Heart left ventricle (tissue), 16 donors: Measurements from ENCODE around the gene SCN1B. TPM values are rescaled to one million over a fixed set of nuclear protein-coding genes. Genes with fewer than 3 reads are reported as not detected.

Experiments used
- ATAC-seq, 4 donors: fragments of 200-7000 bp; cut with Tn5 transposase; one replicate each; pipeline ENCODE4 v1.9.1; 2020 to 2022; ENCODE audit warnings: moderate library complexity in 4 of 4, mild to moderate bottlenecking in 3 of 4, moderate number of reproducible peaks in 1 of 4
- DNase-seq, 5 donors: peaks; one replicate each; pipeline ENCODE4 v3.0.0-alpha.2; 2020
- H3K27ac ChIP-seq, 12 donors: fragments of 200-600 bp; sonication (generic) in 4 of 12; one replicate each; pipeline versions ENCODE4 v1.5.0 to v1.8.0; 2016 to 2022; ENCODE audit warnings: mild to moderate bottlenecking in 2 of 12
- H3K27me3 ChIP-seq, 9 donors: fragments of 200-600 bp; sonication (generic) in 2 of 9; one replicate each; pipeline versions ENCODE4 v1.5.1 to v1.8.0; 2016 to 2022; ENCODE audit warnings: mild to moderate bottlenecking in 3 of 9
- H3K36me3 ChIP-seq, 9 donors: fragments of 200-600 bp; sonication (generic) in 2 of 9; one replicate each; pipeline versions ENCODE4 v1.5.0 to v1.8.0; 2018 to 2022; ENCODE audit warnings: mild to moderate bottlenecking in 2 of 9
- H3K4me1 ChIP-seq, 12 donors: fragments of 200-600 bp; sonication (generic) in 4 of 12; one replicate each; pipeline versions ENCODE4 v1.5.0 to v1.8.0; 2016 to 2022; ENCODE audit warnings: mild to moderate bottlenecking in 3 of 12
- H3K4me3 ChIP-seq, 12 donors: fragments of 200-600 bp; sonication (generic) in 4 of 12; one replicate each; pipeline versions ENCODE4 v1.5.0 to v1.8.0; 2017 to 2022; ENCODE audit warnings: mild to moderate bottlenecking in 9 of 12, moderate library complexity in 4 of 12
- H3K9me3 ChIP-seq, 12 donors: fragments of 200-600 bp; sonication (generic) in 4 of 12; one replicate each; pipeline versions ENCODE4 v1.5.0 to v1.8.0; 2016 to 2022; ENCODE audit warnings: mild to moderate bottlenecking in 1 of 12
- CTCF ChIP-seq, 12 donors: fragments of 200-600 bp; sonication (generic) in 4 of 12; IDR thresholded peaks; one replicate each; pipeline versions ENCODE4 v1.5.0 to v1.8.0; 2018 to 2022; ENCODE audit warnings: antibody characterized with exemption in 12 of 12, mild to moderate bottlenecking in 5 of 12
- POLR2A ChIP-seq, 2 donors: fragments of 450-650 bp; IDR thresholded peaks; one replicate each; pipeline ENCODE4 v1.6.1; 2017; ENCODE audit warnings: antibody characterized with exemption in 2 of 2, mild to moderate bottlenecking in 2 of 2, moderate library complexity in 2 of 2
- WGBS, 4 donors: extraction: QIAGEN DNeasy Blood & Tissue Kit in 2 of 4; methylation state at CpG; one replicate each; pipeline versions ENCODE4 v1.1.5 to v1.1.7; 2013 to 2018; 5-methylcytosine and 5-hydroxymethylcytosine counted together
- intact Hi-C, 10 donors: fragments of 100-400 bp; cut with DNase I; formaldehyde crosslinking; loops; one replicate each; pipeline versions ENCODE4 v1.11.1 to v1.14.2; 2022
- polyA plus RNA-seq, 2 donors: library from polyadenylated mRNA; stranded (reverse); fragments of 200-250 nt; gene quantifications; one replicate each; pipeline ENCODE4 v1.2.3, GENCODE V29; 2013
- total RNA-seq, 9 donors: library from RNA; depleted of rRNA in 2 of 9; stranded (reverse); fragments of >200 nt in 2 of 9; fragmentation: NEBNext Ultra II Directional in 3 of 9; extraction: Animal tissue kit (Norgen Biotek cat#: 25700) in 3 of 9; gene quantifications; one replicate each; pipeline versions ENCODE4 v1.1.0 to v1.2.4, GENCODE V29; 2016 to 2023
- donor health status: ischemic (EF 13 %, LVEDD 7.1; RV severe dilation, severe dysfunction).
- donor health status: healthy with polysubstance abuse.
- donor health status: DM: no; HTN: yes; CAD: no.
- donor health status: DM: no; HTN: no; CAD: no.
- donor health status: ischemic (EF 25% LVEDD 6.9; RV normal size, moderate dysfunction).
- donor health status: ischemic (EF 25% LVEDD 5.7; RV mildly dilated, moderate dysfunction).
- donor health status: healthy.
- donor health status: DM: yes; HTN: yes; CAD: no.
- donor health status: ischemic (EF 35%, LVEDD 5.7; RV mildly dilated, moderate dysfunction).
- donor health status: nonischemic (EF 11% LVEDD 7.7; RV severe dilation, severe dysfunction).
- donor health status: DM: yes; HTN: yes; CAD: no.
- donor health status: PGD.
- donor health status: ischemic (EF 29% LVEDD 5.4; RV normal size, mild dysfunction).
- donor health status: nonischemic (EF 23%, LVEDD 6.1; RV moderate dilation, normal function).

Gene SCN1B
- total and polyA plus RNA-seq, 11 donors: 19.7 to 68.3 (median 32.4) TPM

GRCh38 chr19:34999498-35000337, 30.6 kb upstream of the SCN1B start, which contains the start of gene GRAMD1A:
Gene GRAMD1A, plus strand, starts transcription at chr19:35000323. Its CDS starts 156 bp downstream, at chr19:35000479.
- H3K4me1 ChIP-seq: peaks cover 0 to 88% (median 56%) of the 10 kb centered on the region in 12 donors
- peak within 1 kb of the TSS; percentile 93 to 100 (median 98) for H3K27ac ChIP-seq
- DNase-seq (peak; percentile 90 to 94 (median 93)), ATAC-seq (peak; percentile 87 to 94 (median 93))
- H3K27me3 ChIP-seq: no peaks in the 10 kb centered on the region
- TF ChIP-seq POLR2A (IDR thresholded peaks at IDR 0.05) (peak; percentile 1 to 74), CTCF (IDR thresholded peaks at IDR 0.05) (no peak)
- peaks cover 0 to 7% (median 2%) of the 10 kb centered on the region in 9 donors for H3K36me3 ChIP-seq
- H3K9me3 ChIP-seq: no peaks in the 10 kb centered on the region
- WGBS, 4 donors: 0 to 2% (median 1%) methylated on average over 31 to 45 of the region's 45 CpGs
- intact Hi-C loops: no loop called here
- peak within 1 kb of the TSS; percentile 76 to 99 (median 91) for H3K4me3 ChIP-seq

GRCh38 chr19:35000338-35000646, 30.0 kb upstream of the SCN1B start:
- H3K4me3 ChIP-seq: peak overlapping the region; percentile 76 to 99 (median 91)
- ATAC-seq (no peak), DNase-seq (no peak)
- H3K9me3 ChIP-seq: no peaks in the 10 kb centered on the region
- peak overlapping the region; percentile 93 to 100 (median 98) for H3K27ac ChIP-seq
- 0 to 1% (median 1%) methylated on average over 7 to 37 of the region's 37 CpGs; no CpG with 5 or more reads in 1 of the 4 donors for WGBS, 4 donors
- H3K4me1 ChIP-seq: peaks cover 0 to 85% (median 51%) of the 10 kb centered on the region in 12 donors
- H3K36me3 ChIP-seq: peaks cover 0 to 7% (median 2%) of the 10 kb centered on the region in 9 donors
- TF ChIP-seq POLR2A (IDR thresholded peaks at IDR 0.05) (peak in 1 of 2 donors; percentile 24), CTCF (IDR thresholded peaks at IDR 0.05) (no peak)
- intact Hi-C loops: no loop called here
- H3K27me3 ChIP-seq: no peaks in the 10 kb centered on the region

- Histone ChIP-seq H3K4me3 (peak overlapping the region; percentile 76 to 99 (median 91)), H3K4me1 (peaks cover 0 to 85% (median 47%) of the 10 kb centered on the region in 12 donors), H3K36me3 (peaks cover 0 to 13% (median 7%) of the 10 kb centered on the region in 9 donors), H3K27ac (peak overlapping the region; percentile 93 to 100 (median 98)), H3K27me3 (no peaks in the 10 kb centered on the region), H3K9me3 (no peaks in the 10 kb centered on the region)
- peak in 1 of 4 donors; percentile 5 for ATAC-seq
- TF ChIP-seq CTCF (IDR thresholded peaks at IDR 0.05) (no peak), POLR2A (IDR thresholded peaks at IDR 0.05) (no peak)
- peak in 2 of 5 donors; percentile 51 to 55 for DNase-seq
- 3 to 8% (median 4%) methylated on average over 12 to 46 of the region's 46 CpGs for WGBS, 4 donors
- intact Hi-C loops: no loop called here
Measured at GRCh38 chr19:35000647-35001501, 29.4 kb upstream of the SCN1B start.
